Effector memory CD4-positive, alpha-beta T cell (primary cell): ENCODE measurements around the gene ELL2.
"Not testable (repeated sequence)": the region's sequence is repeated elsewhere in the genome, so short reads cannot be mapped to it uniquely, and the experiment has no call there.

Source experiments
- DNase-seq, 3 donors: peaks; one replicate each; pipeline ENCODE4 v3.0.0-alpha.2; 2020
- H3K27ac ChIP-seq: 2 replicates; pipeline ENCODE4 v1.7.0; 2013; ENCODE audit warnings: mild to moderate bottlenecking, low read length, moderate library complexity; ENCODE audit not compliant: insufficient read depth, poor library complexity, severe bottlenecking
- H3K27me3 ChIP-seq: replicated peaks from 2 replicates; pipeline ENCODE4 v1.7.0; 2013; ENCODE audit warnings: mild to moderate bottlenecking, low read length; ENCODE audit not compliant: insufficient read depth, control insufficient read depth, poor library complexity, severe bottlenecking
- H3K36me3 ChIP-seq: 2 replicates; pipeline ENCODE4 v1.7.0; 2013; ENCODE audit warnings: mild to moderate bottlenecking, low read length, moderate library complexity; ENCODE audit not compliant: control insufficient read depth, insufficient read depth
- H3K4me1 ChIP-seq: 2 replicates; pipeline ENCODE4 v1.7.0; 2013; ENCODE audit warnings: low read length, mild to moderate bottlenecking; ENCODE audit not compliant: control insufficient read depth, insufficient read depth, poor library complexity, severe bottlenecking
- H3K4me3 ChIP-seq: 2 replicates; pipeline ENCODE4 v1.7.0; 2013; ENCODE audit warnings: low read length, low read depth, mild to moderate bottlenecking; ENCODE audit not compliant: insufficient read depth, poor library complexity, severe bottlenecking
- H3K9me3 ChIP-seq: 2 replicates; pipeline ENCODE4 v1.7.0; 2013; ENCODE audit warnings: mild to moderate bottlenecking, low read length, moderate library complexity; ENCODE audit not compliant: control insufficient read depth

The ELL2 gene

GRCh38 chr5:95874246-95874645, 87.4 kb downstream of the ELL2 start:
- Histone ChIP-seq H3K4me1 (peaks cover 13% of the 10 kb centered on the region), H3K4me3 (no peak overlapping the region), H3K36me3 (no peaks in the 10 kb centered on the region), H3K27ac (no peak overlapping the region), H3K9me3 (no peaks in the 10 kb centered on the region), H3K27me3 (no peaks in the 10 kb centered on the region)
- DNase-seq = no peak

- no peak for DNase-seq
- H3K36me3 ChIP-seq = no peaks in the 10 kb centered on the region
These were observed 88.3 kb downstream of the ELL2 start for GRCh38 chr5:95873351-95873750.

GRCh38 chr5:95872346-95873268, 89.0 kb downstream of the ELL2 start:
- H3K36me3 ChIP-seq = no peaks in the 10 kb centered on the region
- H3K9me3 ChIP-seq = no peaks in the 10 kb centered on the region
- H3K4me1 ChIP-seq = peaks cover 19% of the 10 kb centered on the region
- no peak for DNase-seq
- no peaks in the 10 kb centered on the region for H3K27me3 ChIP-seq
- no peak overlapping the region for H3K27ac ChIP-seq
- H3K4me3 ChIP-seq = no peak overlapping the region

More at GRCh38 chr5:95873351-95873750, 88.3 kb downstream of the ELL2 start:
- H3K4me1 ChIP-seq = peaks cover 19% of the 10 kb centered on the region
- H3K4me3 ChIP-seq = no peak overlapping the region
- no peaks in the 10 kb centered on the region for H3K27me3 ChIP-seq
- no peaks in the 10 kb centered on the region for H3K9me3 ChIP-seq
- no peak overlapping the region for H3K27ac ChIP-seq

GRCh38 chr5:95871146-95871806, 90.4 kb downstream of the ELL2 start:
- Histone ChIP-seq H3K27me3 (no peaks in the 10 kb centered on the region), H3K27ac (no peak overlapping the region)

GRCh38 chr5:95870105-95870672, 91.5 kb downstream of the ELL2 start:
- Histone ChIP-seq H3K27me3 (no peaks in the 10 kb centered on the region), H3K36me3 (no peaks in the 10 kb centered on the region), H3K9me3 (no peaks in the 10 kb centered on the region), H3K4me3 (no peak overlapping the region), H3K27ac (no peak overlapping the region), H3K4me1 (peaks cover 19% of the 10 kb centered on the region)
- no peak for DNase-seq

More at GRCh38 chr5:95871146-95871806, 90.4 kb downstream of the ELL2 start:
- DNase-seq = no peak
- Histone ChIP-seq H3K4me1 (peaks cover 19% of the 10 kb centered on the region), H3K9me3 (no peaks in the 10 kb centered on the region), H3K36me3 (no peaks in the 10 kb centered on the region), H3K4me3 (no peak overlapping the region)

GRCh38 chr5:95869173-95869855, 92.3 kb downstream of the ELL2 start:
- not testable (repeated sequence) for H3K27me3 ChIP-seq, H3K4me3 ChIP-seq, H3K9me3 ChIP-seq, H3K36me3 ChIP-seq
- Histone ChIP-seq H3K4me1 (peaks cover 19% of the 10 kb centered on the region), H3K27ac (peak overlapping the region; percentile 19)
- DNase-seq = peak; percentile 33 to 53 (median 41)

GRCh38 chr5:95868136-95868535, 93.5 kb downstream of the ELL2 start:
- peaks cover 19% of the 10 kb centered on the region for H3K4me1 ChIP-seq
- DNase-seq = no peak
- no peaks in the 10 kb centered on the region for H3K27me3 ChIP-seq
- no peaks in the 10 kb centered on the region for H3K36me3 ChIP-seq
- H3K27ac ChIP-seq = no peak overlapping the region
- H3K4me3 ChIP-seq = no peak overlapping the region
- no peaks in the 10 kb centered on the region for H3K9me3 ChIP-seq

- H3K9me3 ChIP-seq = no peaks in the 10 kb centered on the region
- H3K27ac ChIP-seq = no peak overlapping the region
- H3K4me1 ChIP-seq = peaks cover 19% of the 10 kb centered on the region
- no peaks in the 10 kb centered on the region for H3K36me3 ChIP-seq
- no peak overlapping the region for H3K4me3 ChIP-seq
- H3K27me3 ChIP-seq = no peaks in the 10 kb centered on the region
- no peak for DNase-seq
These were observed 95.1 kb downstream of the ELL2 start for GRCh38 chr5:95866435-95867040.

GRCh38 chr5:95864944-95865504, 96.6 kb downstream of the ELL2 start:
- H3K27ac ChIP-seq = no peak overlapping the region
- H3K36me3 ChIP-seq = no peaks in the 10 kb centered on the region
- H3K4me3 ChIP-seq = no peak overlapping the region
- no peaks in the 10 kb centered on the region for H3K27me3 ChIP-seq
- no peaks in the 10 kb centered on the region for H3K9me3 ChIP-seq
- peaks cover 8% of the 10 kb centered on the region for H3K4me1 ChIP-seq
- no peak for DNase-seq
